B cell (primary cell): ENCODE data around the gene KCNJ5. TPM values are rescaled to one million over a fixed set of nuclear protein-coding genes. Genes with fewer than 3 reads are reported as not detected.

ENCODE experiments used
- ATAC-seq: fragments of 200-7000 bp; cut with Tn5 transposase; one replicate; pipeline ENCODE4 v1.10.0; 2021; ENCODE audit warnings: low read depth, mild to moderate bottlenecking, moderate number of reproducible peaks, moderate library complexity
- CTCF ChIA-PET: fragments of 350-600 bp; sonication (Branson Sonifier 250); formaldehyde crosslinking; loops from one replicate; lab custom pipeline; 2021; ENCODE audit warnings: antibody characterized with exemption, inconsistent platforms; lab: Charles Lee
- POLR2A ChIA-PET: fragments of 350-600 bp; sonication (Branson Sonifier 250); formaldehyde crosslinking; loops from one replicate; lab custom pipeline; 2021; ENCODE audit warnings: antibody characterized with exemption; lab: Charles Lee
- DNase-seq: peaks from one replicate; pipeline ENCODE4 v3.0.0; 2013
- H2AFZ ChIP-seq: 2 replicates; pipeline ENCODE4 v1.6.1; 2012; ENCODE audit warnings: mild to moderate bottlenecking, low read depth, low read length; ENCODE audit not compliant: insufficient read depth, poor library complexity, severe bottlenecking
- H3K27ac ChIP-seq, 2 donors: 1 replicate in 1 of 2; 2 replicates in 1 of 2; pipeline ENCODE4 v1.5.1; 2012 to 2013; ENCODE audit warnings: low read length in 2 of 2, mild to moderate bottlenecking in 2 of 2, moderate library complexity in 1 of 2
- H3K27me3 ChIP-seq, 4 experiments: fragments of 200-600 bp in 1 of 4; sonication (generic) in 1 of 4; replicated peaks in 1 of 4; 1 replicate in 2 of 4; 2 replicates in 2 of 4; pipeline versions ENCODE4 v1.6.1 to v1.7.0; 2013 to 2016; ENCODE audit warnings: low read length in 3 of 4, mild to moderate bottlenecking in 2 of 4, mixed read lengths in 1 of 4, moderate library complexity in 1 of 4; ENCODE audit not compliant: insufficient read depth in 4 of 4, control insufficient read depth in 3 of 4; ENCODE audit errors: control extremely low read depth in 1 of 4
- H3K36me3 ChIP-seq, 2 experiments: replicated peaks in 1 of 2; 1 replicate in 1 of 2; 2 replicates in 1 of 2; pipeline versions ENCODE4 v1.6.1 to v1.7.1; 2013; ENCODE audit warnings: low read length in 1 of 2; ENCODE audit not compliant: insufficient read depth in 2 of 2, control insufficient read depth in 1 of 2; ENCODE audit errors: control extremely low read depth in 1 of 2, extremely low read depth in 1 of 2
- H3K4me1 ChIP-seq, 2 donors: fragments of 200-600 bp in 1 of 2; sonication (generic) in 1 of 2; 1 replicate in 1 of 2; 2 replicates in 1 of 2; pipeline versions ENCODE4 v1.5.1 to v1.6.1; 2013 to 2017; ENCODE audit warnings: low read length in 2 of 2; ENCODE audit not compliant: control insufficient read depth in 2 of 2, insufficient read depth in 2 of 2
- H3K4me2 ChIP-seq: replicated peaks from 2 replicates; pipeline ENCODE3; 2012; ENCODE audit warnings: mild to moderate bottlenecking, low read depth, low read length; ENCODE audit not compliant: poor library complexity, severe bottlenecking
- H3K4me3 ChIP-seq, 5 experiments: fragments of 200-600 bp in 1 of 5; sonication (generic) in 1 of 5; 1 replicate in 3 of 5; 2 replicates in 2 of 5; pipeline versions ENCODE4 v1.5.1 to v1.7.0; 2011 to 2016; ENCODE audit warnings: low read length in 4 of 5, mild to moderate bottlenecking in 4 of 5, low read depth in 2 of 5, control low read depth in 1 of 5, moderate library complexity in 1 of 5; ENCODE audit not compliant: insufficient read depth in 1 of 5; ENCODE audit errors: control extremely low read depth in 1 of 5, extremely low read depth in 1 of 5
- H3K79me2 ChIP-seq: fragments of 200-600 bp; sonication (generic); one replicate; pipeline ENCODE4 v1.6.0; 2016; ENCODE audit warnings: low read length; ENCODE audit not compliant: control insufficient read depth, insufficient read depth
- H3K9ac ChIP-seq: fragments of 200-600 bp; sonication (generic); 2 replicates; pipeline ENCODE4 v1.6.1; 2017; ENCODE audit warnings: mild to moderate bottlenecking, low read length, moderate library complexity
- H3K9me3 ChIP-seq, 3 donors: one replicate each; pipeline versions ENCODE4 v1.6.1 to v1.7.1; 2013; ENCODE audit warnings: low read length in 2 of 3; ENCODE audit not compliant: control insufficient read depth in 2 of 3, insufficient read depth in 1 of 3; ENCODE audit errors: control extremely low read depth in 1 of 3
- H4K20me1 ChIP-seq: 2 replicates; pipeline ENCODE4 v1.6.0; 2012; ENCODE audit warnings: mild to moderate bottlenecking, low read length; ENCODE audit not compliant: insufficient read depth, control insufficient read depth, poor library complexity, severe bottlenecking
- H3K27ac Mint-ChIP-seq: one replicate; pipeline ENCODE4 v1.8.0; 2021; ENCODE audit warnings: mixed read lengths
- H3K27me3 Mint-ChIP-seq: one replicate; pipeline ENCODE4 v1.8.0; 2021; ENCODE audit warnings: mixed read lengths
- H3K4me1 Mint-ChIP-seq: one replicate; pipeline ENCODE4 v1.8.0; 2021; ENCODE audit warnings: mixed read lengths
- H3K4me3 Mint-ChIP-seq: one replicate; pipeline ENCODE4 v1.8.0; 2021; ENCODE audit warnings: mixed read lengths
- H3K9me3 Mint-ChIP-seq: one replicate; pipeline ENCODE4 v1.8.0; 2022; ENCODE audit warnings: mixed read lengths; ENCODE audit not compliant: insufficient read depth
- EZH2 ChIP-seq: IDR thresholded peaks from 2 replicates; pipeline ENCODE4 v1.6.1; 2012; ENCODE audit warnings: borderline replicate concordance, low read depth, mild to moderate bottlenecking, moderate library complexity, low read length; ENCODE audit not compliant: insufficient read depth, poor library complexity, severe bottlenecking
- WGBS: methylation state at CpG from one replicate; pipeline ENCODE4 v1.1.5; 2013; ENCODE audit warnings: missing lambda C conversion rate; ENCODE audit not compliant: insufficient coverage; 5-methylcytosine and 5-hydroxymethylcytosine counted together
- intact Hi-C: fragments of 100-400 bp; cut with micrococcal nuclease; formaldehyde crosslinking; loops from one replicate; pipeline ENCODE4 v1.10.0; 2022
- polyA plus RNA-seq: library from polyadenylated mRNA; depleted of rRNA; stranded (reverse); fragments of >200 nt; gene quantifications from 2 replicates; pipeline ENCODE4 v1.2.3, GENCODE V29; 2012
- total RNA-seq, 2 donors: library from RNA; stranded (reverse); fragments of 120-200 nt in 1 of 2; gene quantifications; 1 replicate in 1 of 2; 2 replicates in 1 of 2; pipeline versions ENCODE4 v1.2.3 to v1.2.4, GENCODE V29; 2013 to 2022
- TF ChIP-seq, protein P1 (sequence below): fragments of 200-600 bp; IDR thresholded peaks from one replicate; pipeline ENCODE4 v1.8.0; 2022; ENCODE audit warnings: antibody characterized with exemption, mild to moderate bottlenecking

The KCNJ5 gene
- total and polyA plus RNA-seq, 2 donors (not counting 1 experiment from before 2014, with no cell fraction given): 0.01 TPM; not detected in 1

DNA sequence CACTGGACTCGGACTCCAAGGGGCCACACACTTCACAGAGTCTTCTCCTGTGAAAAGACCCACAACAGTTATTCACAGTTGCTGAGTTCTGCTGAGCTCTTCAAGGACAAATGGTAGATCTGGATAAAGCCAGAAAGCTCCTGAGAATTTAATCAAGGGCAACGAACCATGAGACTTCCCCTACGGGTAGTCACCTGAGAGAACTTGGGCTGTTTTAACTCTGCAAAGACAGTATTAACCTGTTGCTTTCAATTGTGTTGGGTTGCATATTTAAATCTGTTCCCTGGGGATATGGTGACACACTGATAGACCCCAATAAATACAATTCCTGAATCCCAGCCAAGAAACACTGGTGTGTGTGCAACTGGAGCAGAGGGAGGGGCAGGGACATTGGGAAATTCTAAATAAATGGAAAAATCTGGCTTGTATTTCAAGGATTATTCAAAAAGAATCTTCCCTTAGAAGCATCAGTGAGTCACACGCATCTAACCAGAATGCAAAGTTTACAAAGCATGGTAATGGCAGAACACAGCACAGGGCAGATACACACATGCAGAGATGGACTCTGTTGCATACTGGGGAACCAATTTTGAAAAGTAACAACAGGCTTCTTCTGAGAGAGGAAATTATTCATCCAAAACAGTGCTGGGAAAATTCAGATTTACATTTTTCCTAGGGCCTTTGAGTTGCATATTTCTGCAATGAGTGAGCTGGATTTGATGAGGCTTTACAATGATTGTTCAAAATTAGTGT lies 28.1 kb upstream of the KCNJ5 start:
- Histone ChIP-seq H2AFZ (no peak overlapping the region), H3K9me3 (peaks cover 0 to 5% (median 0%) of the 10 kb centered on the region in 3 donors), H3K4me3 (no peak overlapping the region), H3K9ac (no peak overlapping the region), H4K20me1 (no peaks in the 10 kb centered on the region), H3K79me2 (no peaks in the 10 kb centered on the region), H3K36me3 (no peaks in the 10 kb centered on the region), H3K4me1 (peaks cover 9 to 17% of the 10 kb centered on the region in 2 donors), H3K27me3 (no peaks in the 10 kb centered on the region), H3K27ac (no peak overlapping the region), H3K4me2 (no peak overlapping the region)
- no peak for ATAC-seq
- H3K4me1 Mint-ChIP-seq: peaks cover 16% of the 10 kb centered on the region
- ChIA-PET POLR2A (no interaction called here), CTCF (interaction anchor here (1.4 to 26.5 kb wide), 7 partner anchors 17 to 706 kb away, joined by 3 to 417 read pairs (median 9); no protein-coding TSS in a partner anchor)
- no peaks in the 10 kb centered on the region for H3K9me3 Mint-ChIP-seq
- TF ChIP-seq, protein P1, sequence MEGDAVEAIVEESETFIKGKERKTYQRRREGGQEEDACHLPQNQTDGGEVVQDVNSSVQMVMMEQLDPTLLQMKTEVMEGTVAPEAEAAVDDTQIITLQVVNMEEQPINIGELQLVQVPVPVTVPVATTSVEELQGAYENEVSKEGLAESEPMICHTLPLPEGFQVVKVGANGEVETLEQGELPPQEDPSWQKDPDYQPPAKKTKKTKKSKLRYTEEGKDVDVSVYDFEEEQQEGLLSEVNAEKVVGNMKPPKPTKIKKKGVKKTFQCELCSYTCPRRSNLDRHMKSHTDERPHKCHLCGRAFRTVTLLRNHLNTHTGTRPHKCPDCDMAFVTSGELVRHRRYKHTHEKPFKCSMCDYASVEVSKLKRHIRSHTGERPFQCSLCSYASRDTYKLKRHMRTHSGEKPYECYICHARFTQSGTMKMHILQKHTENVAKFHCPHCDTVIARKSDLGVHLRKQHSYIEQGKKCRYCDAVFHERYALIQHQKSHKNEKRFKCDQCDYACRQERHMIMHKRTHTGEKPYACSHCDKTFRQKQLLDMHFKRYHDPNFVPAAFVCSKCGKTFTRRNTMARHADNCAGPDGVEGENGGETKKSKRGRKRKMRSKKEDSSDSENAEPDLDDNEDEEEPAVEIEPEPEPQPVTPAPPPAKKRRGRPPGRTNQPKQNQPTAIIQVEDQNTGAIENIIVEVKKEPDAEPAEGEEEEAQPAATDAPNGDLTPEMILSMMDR: no peak
- intact Hi-C loops: loop anchor here (10.0 kb wide), 1 partner anchor 828 kb away; no protein-coding TSS in a partner anchor
- peaks cover 3% of the 10 kb centered on the region for H3K27me3 Mint-ChIP-seq
- 46% methylated on average over 3 of the region's 4 CpGs for WGBS
- H3K27ac Mint-ChIP-seq: no peak overlapping the region
- H3K4me3 Mint-ChIP-seq: no peak overlapping the region
- DNase-seq: no peak

DNA sequence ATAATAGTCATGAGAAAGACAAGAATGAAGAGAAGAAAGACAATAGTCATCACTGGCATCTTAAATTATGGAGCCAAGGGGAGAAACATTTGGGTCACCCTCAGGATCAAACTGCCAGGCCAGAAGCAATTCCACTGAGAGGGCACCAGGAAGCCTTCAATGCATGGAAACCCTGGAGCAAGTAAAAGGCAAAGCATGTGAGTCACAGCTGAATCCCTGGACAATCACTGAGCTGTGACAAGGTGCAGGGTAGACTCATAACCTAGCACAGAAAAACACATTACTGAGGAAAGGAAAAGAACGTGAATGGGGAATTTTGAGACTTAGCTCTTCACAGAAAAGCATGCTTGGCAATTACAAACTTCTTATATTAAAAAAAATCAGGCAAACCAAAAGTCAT lies 25.7 kb upstream of the KCNJ5 start:
- ATAC-seq: no peak
- intact Hi-C loops: loop anchor here (10.0 kb wide), 1 partner anchor 831 kb away; no protein-coding TSS in a partner anchor
- H3K9me3 Mint-ChIP-seq: no peaks in the 10 kb centered on the region
- H3K4me1 Mint-ChIP-seq: peaks cover 2% of the 10 kb centered on the region
- H3K27ac Mint-ChIP-seq: no peak overlapping the region
- Histone ChIP-seq H4K20me1 (no peaks in the 10 kb centered on the region), H3K27ac (no peak overlapping the region), H3K4me3 (no peak overlapping the region), H3K36me3 (no peaks in the 10 kb centered on the region), H3K79me2 (no peaks in the 10 kb centered on the region), H2AFZ (no peak overlapping the region), H3K4me1 (peaks cover 0 to 3% of the 10 kb centered on the region in 2 donors), H3K4me2 (no peak overlapping the region), H3K27me3 (peaks cover 0 to 5% (median 0%) of the 10 kb centered on the region in 4 experiments), H3K9me3 (no peaks in the 10 kb centered on the region), H3K9ac (no peak overlapping the region)
- no peak for TF ChIP-seq EZH2
- TF ChIP-seq, protein P1: no peak
- no CpG with 5 or more reads among the region's 1 CpG for WGBS
- CTCF ChIA-PET: interaction anchor here (1.0 to 2.8 kb wide), 6 partner anchors 12 to 708 kb away, joined by 3 to 9 read pairs (median 3); no protein-coding TSS in a partner anchor
- H3K4me3 Mint-ChIP-seq: no peak overlapping the region
- no peak for DNase-seq
- peaks cover 6% of the 10 kb centered on the region for H3K27me3 Mint-ChIP-seq
- POLR2A ChIA-PET: no interaction called here
